ENCODE results near the gene GREB1L. TPM values are rescaled to one million over a fixed set of nuclear protein-coding genes. Genes with fewer than 3 reads are reported as not detected.
"Not testable (repeated sequence)": the region's sequence is repeated elsewhere in the genome, so short reads cannot be mapped to it uniquely, and the experiment has no call there.

The GREB1L gene
- total RNA-seq, 4 donors from 2014 or later: 13.2 to 16.0 (median 14.5) TPM

- no peaks in the 10 kb centered on the region for H3K36me3 ChIP-seq
- 85% methylated on average over 3 of the region's 5 CpGs for WGBS
- H3K27ac ChIP-seq (replicated peaks in 1 of 4): no peak overlapping the region
- no peaks in the 10 kb centered on the region for H3K27me3 ChIP-seq
- intact Hi-C loops (cut with DNase I): no loop called here
- no peak for TF ChIP-seq POLR2AphosphoS5 (IDR thresholded peaks at IDR 0.05)
- no peak for TF ChIP-seq EP300 (IDR thresholded peaks at IDR 0.05)
- TF ChIP-seq POLR2A (IDR thresholded peaks at IDR 0.05; ENCODE audit: low read depth): no peak
- TF ChIP-seq, protein P1, sequence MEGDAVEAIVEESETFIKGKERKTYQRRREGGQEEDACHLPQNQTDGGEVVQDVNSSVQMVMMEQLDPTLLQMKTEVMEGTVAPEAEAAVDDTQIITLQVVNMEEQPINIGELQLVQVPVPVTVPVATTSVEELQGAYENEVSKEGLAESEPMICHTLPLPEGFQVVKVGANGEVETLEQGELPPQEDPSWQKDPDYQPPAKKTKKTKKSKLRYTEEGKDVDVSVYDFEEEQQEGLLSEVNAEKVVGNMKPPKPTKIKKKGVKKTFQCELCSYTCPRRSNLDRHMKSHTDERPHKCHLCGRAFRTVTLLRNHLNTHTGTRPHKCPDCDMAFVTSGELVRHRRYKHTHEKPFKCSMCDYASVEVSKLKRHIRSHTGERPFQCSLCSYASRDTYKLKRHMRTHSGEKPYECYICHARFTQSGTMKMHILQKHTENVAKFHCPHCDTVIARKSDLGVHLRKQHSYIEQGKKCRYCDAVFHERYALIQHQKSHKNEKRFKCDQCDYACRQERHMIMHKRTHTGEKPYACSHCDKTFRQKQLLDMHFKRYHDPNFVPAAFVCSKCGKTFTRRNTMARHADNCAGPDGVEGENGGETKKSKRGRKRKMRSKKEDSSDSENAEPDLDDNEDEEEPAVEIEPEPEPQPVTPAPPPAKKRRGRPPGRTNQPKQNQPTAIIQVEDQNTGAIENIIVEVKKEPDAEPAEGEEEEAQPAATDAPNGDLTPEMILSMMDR (IDR thresholded peaks at IDR 0.05): no peak
- no peak for DNase-seq (ENCODE audit: extremely low spot score)
- no peaks in the 10 kb centered on the region for H3K9me3 ChIP-seq
- peaks cover 0 to 7% (median 4%) of the 10 kb centered on the region in 4 donors for H3K4me1 ChIP-seq
- H3K4me3 ChIP-seq: no peak overlapping the region
Measured at GRCh38 chr18:21309248-21309647, 67.2 kb downstream of the GREB1L start.

GRCh38 chr18:21311980-21312379 is 69.9 kb downstream of the GREB1L start:
- H3K9me3 ChIP-seq: not testable (repeated sequence)

GRCh38 chr18:21313576-21313975 is 71.5 kb downstream of the GREB1L start:
- Histone ChIP-seq H3K27me3 (no peaks in the 10 kb centered on the region), H3K4me3 (no peak overlapping the region), H3K27ac (replicated peaks in 1 of 4) (no peak overlapping the region), H3K9me3 (no peaks in the 10 kb centered on the region), H3K36me3 (no peaks in the 10 kb centered on the region), H3K4me1 (peaks cover 0 to 32% (median 18%) of the 10 kb centered on the region in 4 donors)
- no peak for TF ChIP-seq EP300 (IDR thresholded peaks at IDR 0.05)
- no peak for TF ChIP-seq POLR2A (IDR thresholded peaks at IDR 0.05; ENCODE audit: low read depth)
- TF ChIP-seq, protein P1 (IDR thresholded peaks at IDR 0.05): no peak
- no peak for TF ChIP-seq POLR2AphosphoS5 (IDR thresholded peaks at IDR 0.05)
- intact Hi-C loops (cut with DNase I): no loop called here
- DNase-seq (ENCODE audit: extremely low spot score): no peak
- 97% methylated on average over 1 of the region's 1 CpG for WGBS

More at GRCh38 chr18:21311980-21312379, 69.9 kb downstream of the GREB1L start:
- H3K27me3 ChIP-seq; DNase-seq (ENCODE audit: extremely low spot score); H3K4me3 ChIP-seq; intact Hi-C loops (cut with DNase I); H3K27ac ChIP-seq (replicated peaks in 1 of 4); H3K36me3 ChIP-seq: not testable (repeated sequence)
- peaks cover 0 to 31% (median 17%) of the 10 kb centered on the region in 4 donors for H3K4me1 ChIP-seq
- 82% methylated on average over 3 of the region's 3 CpGs for WGBS

DNA sequence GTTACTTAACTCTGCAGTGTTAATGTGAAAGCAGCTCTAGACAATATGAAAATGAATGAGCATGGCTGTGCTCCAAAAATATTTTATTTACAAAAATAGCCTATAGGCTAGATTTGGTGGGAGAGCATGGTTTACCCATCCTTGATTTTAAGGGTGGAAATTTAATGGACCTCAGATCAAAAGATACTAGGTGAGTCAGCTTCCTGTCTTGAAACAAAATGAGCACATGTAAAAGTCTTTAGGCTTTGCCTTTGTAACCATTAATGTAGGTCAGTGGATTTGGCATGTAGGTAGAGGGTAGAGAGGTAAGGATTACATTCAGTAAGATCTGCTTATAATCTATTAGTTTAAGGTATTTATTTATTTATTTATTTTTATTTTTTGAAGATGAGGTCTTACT is 72.7 kb downstream of the GREB1L start:
- DNase-seq (ENCODE audit: extremely low spot score): no peak
- Histone ChIP-seq H3K4me3 (no peak overlapping the region), H3K9me3 (no peaks in the 10 kb centered on the region), H3K36me3 (no peaks in the 10 kb centered on the region), H3K27ac (replicated peaks in 1 of 4) (no peak overlapping the region), H3K4me1 (peaks cover 0 to 32% (median 18%) of the 10 kb centered on the region in 4 donors), H3K27me3 (no peaks in the 10 kb centered on the region)
- intact Hi-C loops (cut with DNase I): no loop called here
- TF ChIP-seq POLR2A (IDR thresholded peaks at IDR 0.05; ENCODE audit: low read depth) (no peak), EP300 (IDR thresholded peaks at IDR 0.05) (no peak), POLR2AphosphoS5 (IDR thresholded peaks at IDR 0.05) (no peak)
- TF ChIP-seq, protein P1 (IDR thresholded peaks at IDR 0.05): no peak

- H3K9me3 ChIP-seq; H3K27me3 ChIP-seq; intact Hi-C loops (cut with DNase I); H3K36me3 ChIP-seq; DNase-seq (ENCODE audit: extremely low spot score); H3K4me3 ChIP-seq: not testable (repeated sequence)
- Histone ChIP-seq H3K27ac (replicated peaks in 1 of 4) (peak overlapping the region in 1 of 4 donors; percentile 67), H3K4me1 (peaks cover 0 to 32% (median 18%) of the 10 kb centered on the region in 4 donors)
- 93% methylated on average over 5 of the region's 5 CpGs for WGBS
Measured at GRCh38 chr18:21315126-21315525, 73.1 kb downstream of the GREB1L start.

DNA sequence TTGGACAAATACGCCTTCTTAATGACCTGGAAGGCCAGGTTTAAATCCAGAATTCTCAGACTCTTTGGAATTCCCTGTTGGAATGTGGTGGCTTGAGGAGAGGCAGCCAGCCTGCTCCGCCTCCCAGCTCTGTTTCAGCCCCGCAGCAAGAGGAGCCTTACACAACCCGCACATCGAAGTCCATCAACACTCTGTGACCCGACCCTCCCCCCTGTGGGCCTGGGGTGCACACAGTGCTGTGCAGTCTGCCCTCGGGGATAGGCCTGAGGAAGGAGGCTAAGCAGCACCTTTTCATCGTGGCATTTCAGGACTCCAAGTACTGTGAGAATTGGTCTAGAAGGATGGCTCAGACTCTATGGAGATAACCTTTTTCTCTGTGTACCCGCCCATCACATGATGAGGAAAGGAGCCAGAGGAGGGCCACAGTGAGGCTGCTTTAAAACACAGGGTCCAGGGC is 73.7 kb downstream of the GREB1L start:
- Histone ChIP-seq H3K27ac (replicated peaks in 1 of 4) (peak overlapping the region; percentile 29 to 68 (median 60)), H3K27me3 (no peaks in the 10 kb centered on the region), H3K36me3 (no peaks in the 10 kb centered on the region), H3K9me3 (no peaks in the 10 kb centered on the region), H3K4me1 (peaks cover 0 to 32% (median 18%) of the 10 kb centered on the region in 4 donors), H3K4me3 (no peak overlapping the region)
- intact Hi-C loops (cut with DNase I): no loop called here
- 63% methylated on average over 9 of the region's 9 CpGs for WGBS
- TF ChIP-seq, protein P1 (IDR thresholded peaks at IDR 0.05): no peak
- TF ChIP-seq POLR2A (IDR thresholded peaks at IDR 0.05; ENCODE audit: low read depth) (no peak), POLR2AphosphoS5 (IDR thresholded peaks at IDR 0.05) (no peak), EP300 (IDR thresholded peaks at IDR 0.05) (no peak)
- DNase-seq (ENCODE audit: extremely low spot score): no peak

Measured in esophagus muscularis mucosa (tissue), 4 donors.